Measurements from ENCODE around the gene LIMS2. TPM values are rescaled to one million over a fixed set of nuclear protein-coding genes. Genes with fewer than 3 reads are reported as not detected.

LIMS2 gene
- total and polyA plus RNA-seq, 10 donors, result 62.5 to 437 (median 115) TPM

- no peaks in the 10 kb centered on the region for H3K36me3 ChIP-seq
- no peak for DNase-seq
- no peak for TF ChIP-seq POLR2AphosphoS5 (IDR thresholded peaks at IDR 0.05)
- no peak for TF ChIP-seq POLR2A (IDR thresholded peaks at IDR 0.05)
- TF ChIP-seq CTCF (IDR thresholded peaks at IDR 0.05 in 8 of 11, conservative IDR thresholded peaks at IDR 0.05 in 3 of 11), result no peak
- H3K27me3 ChIP-seq (replicated peaks in 1 of 7), result peaks cover 0 to 12% (median 0%) of the 10 kb centered on the region in 7 donors
- H3K9me3 ChIP-seq, result peaks cover 0 to 11% (median 7%) of the 10 kb centered on the region in 8 donors
- intact Hi-C loops (cut with DNase I; ENCODE audit: low total_unique reads), result no loop called here
- H3K4me1 ChIP-seq, result peaks cover 0 to 29% (median 10%) of the 10 kb centered on the region in 6 donors
- 69 to 89% (median 85%) methylated on average over 14 to 15 of the region's 15 CpGs for whole genome bisulfite sequencing, 5 donors
- H3K4me3 ChIP-seq, result no peak overlapping the region
- H3K27ac ChIP-seq, result no peak overlapping the region
Measured at GRCh38 chr2:127683757-127684156, 8.4 kb upstream of the LIMS2 start.

GRCh38 chr2:127683056-127683455 is 7.7 kb upstream of the LIMS2 start:
- Histone ChIP-seq H3K4me3 (no peak overlapping the region), H3K27me3 (replicated peaks in 1 of 7) (peaks cover 0 to 14% (median 0%) of the 10 kb centered on the region in 7 donors), H3K9me3 (peaks cover 0 to 4% (median 2%) of the 10 kb centered on the region in 8 donors), H3K27ac (no peak overlapping the region), H3K4me1 (peaks cover 0 to 29% (median 10%) of the 10 kb centered on the region in 6 donors), H3K36me3 (no peaks in the 10 kb centered on the region)
- TF ChIP-seq POLR2A (IDR thresholded peaks at IDR 0.05) (no peak), POLR2AphosphoS5 (IDR thresholded peaks at IDR 0.05) (no peak), CTCF (IDR thresholded peaks at IDR 0.05 in 8 of 11, conservative IDR thresholded peaks at IDR 0.05 in 3 of 11) (no peak)
- intact Hi-C loops (cut with DNase I; ENCODE audit: low total_unique reads), result no loop called here
- no peak for DNase-seq

GRCh38 chr2:127681976-127682857 is 6.9 kb upstream of the LIMS2 start:
- DNase-seq, result no peak
- peaks cover 0 to 30% (median 10%) of the 10 kb centered on the region in 6 donors for H3K4me1 ChIP-seq
- no peaks in the 10 kb centered on the region for H3K36me3 ChIP-seq
- no peak overlapping the region for H3K27ac ChIP-seq
- no peak overlapping the region for H3K4me3 ChIP-seq
- intact Hi-C loops (cut with DNase I; ENCODE audit: low total_unique reads), result no loop called here
- peaks cover 0 to 16% (median 0%) of the 10 kb centered on the region in 7 donors for H3K27me3 ChIP-seq (replicated peaks in 1 of 7)
- 79 to 95% (median 94%) methylated on average over 6 of the region's 6 CpGs for WGBS, 5 donors
- TF ChIP-seq POLR2AphosphoS5 (IDR thresholded peaks at IDR 0.05) (no peak), POLR2A (IDR thresholded peaks at IDR 0.05) (no peak), CTCF (IDR thresholded peaks at IDR 0.05 in 8 of 11, conservative IDR thresholded peaks at IDR 0.05 in 3 of 11) (no peak)
- H3K9me3 ChIP-seq, result no peaks in the 10 kb centered on the region

GRCh38 chr2:127681288-127681804 is 6.0 kb upstream of the LIMS2 start:
- H3K9me3 ChIP-seq, result no peaks in the 10 kb centered on the region
- peak overlapping the region in 2 of 8 donors; percentile 21 to 43 for H3K4me3 ChIP-seq
- intact Hi-C loops (cut with DNase I; ENCODE audit: low total_unique reads), result no loop called here
- H3K4me1 ChIP-seq, result peaks cover 0 to 39% (median 15%) of the 10 kb centered on the region in 6 donors
- no peak for TF ChIP-seq CTCF (IDR thresholded peaks at IDR 0.05 in 8 of 11, conservative IDR thresholded peaks at IDR 0.05 in 3 of 11)
- TF ChIP-seq POLR2AphosphoS5 (IDR thresholded peaks at IDR 0.05), result peak in 2 of 3 donors; percentile 59 to 63
- TF ChIP-seq POLR2A (IDR thresholded peaks at IDR 0.05), result no peak
- no peaks in the 10 kb centered on the region for H3K36me3 ChIP-seq
- peaks cover 0 to 25% (median 0%) of the 10 kb centered on the region in 7 donors for H3K27me3 ChIP-seq (replicated peaks in 1 of 7)
- peak overlapping the region in 5 of 8 donors; percentile 19 to 52 (median 25) for H3K27ac ChIP-seq
- WGBS, 5 donors, result 29 to 57% (median 38%) methylated on average over 12 to 25 of the region's 25 CpGs
- DNase-seq, result peak; percentile 82

Data from spleen (tissue), 11 donors.